ENCODE measurements around the gene IGF2BP2.

DNA sequence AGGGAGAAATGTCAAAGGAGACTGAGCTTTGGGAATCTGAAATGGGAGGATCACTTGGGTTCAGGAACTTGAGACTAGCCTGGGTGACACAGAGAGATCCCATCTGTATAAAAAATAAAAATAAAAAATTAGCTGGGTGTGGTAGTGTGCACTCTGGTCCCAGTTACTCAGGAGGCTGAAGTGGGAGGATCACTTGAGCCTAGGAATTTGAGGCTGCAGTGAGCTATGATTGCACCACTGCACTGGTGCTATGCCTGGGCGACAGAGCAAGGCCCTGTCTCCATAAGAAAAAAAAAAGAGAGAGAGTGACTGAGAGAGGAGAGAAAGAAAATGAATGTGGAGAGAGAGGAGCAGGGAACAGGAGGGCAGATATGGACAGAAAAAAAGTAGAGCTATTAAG is 165.9 kb downstream of the IGF2BP2 start:
- TF ChIP-seq CTCF (IDR thresholded peaks at IDR 0.05), result no peak
- TF ChIP-seq POLR2AphosphoS5 (IDR thresholded peaks at IDR 0.05), result no peak
- TF ChIP-seq POLR2A (IDR thresholded peaks at IDR 0.05), result no peak
- TF ChIP-seq EP300 (IDR thresholded peaks at IDR 0.05), result no peak
